Measurements from ENCODE around the gene OR51I1. TPM values are rescaled to one million over a fixed set of nuclear protein-coding genes. Genes with fewer than 3 reads are reported as not detected.

Gene OR51I1
- 0.28 TPM in 1 of 2 replicates, not detected in the other for total RNA-seq

GRCh38 chr11:5441414-5441813, at the start of gene OR51I1:
Gene OR51I1 (minus strand): TSS chr11:5441514. CDS start chr11:5441514, 0 bp downstream.

GRCh38 chr11:5488385-5488784, 47.1 kb upstream of the OR51I1 start, which contains the start of gene OR52D1:
Gene OR52D1 (plus strand): TSS chr11:5488685. CDS start chr11:5488707, 22 bp downstream.

GRCh38 chr11:5449023-5449422, 7.7 kb upstream of the OR51I1 start, which contains the start of gene OR51I2:
Gene OR51I2 (plus strand): TSS chr11:5449323. CDS start chr11:5453489, 4,166 bp downstream.

GRCh38 chr11:5421811-5422210, 19.5 kb downstream of the OR51I1 start, which contains the start of gene OR51Q1:
Gene OR51Q1 (plus strand): TSS chr11:5422111. CDS start chr11:5422201, 90 bp downstream.

Other genes with a start within 250 kb of the OR51I1 start
- gene OR51V1, start 240.8 kb downstream of the OR51I1 start, total RNA-seq: not detected in 2 replicates
- not detected in 2 replicates for gene HBB, start 214.4 kb downstream of the OR51I1 start, total RNA-seq
- gene HBD, start 207.0 kb downstream of the OR51I1 start, total RNA-seq: 0.19 TPM in 1 of 2 replicates, not detected in the other
- not detected in 2 replicates for gene HBG1, start 191.7 kb downstream of the OR51I1 start, total RNA-seq
- gene HBG2, start 186.7 kb downstream of the OR51I1 start, total RNA-seq: not detected in 2 replicates
- not detected in 2 replicates for gene HBE1, start 171.6 kb downstream of the OR51I1 start, total RNA-seq
- not detected in 2 replicates for gene OR51B4, start 139.6 kb downstream of the OR51I1 start, total RNA-seq
- gene OR51B2, start 117.2 kb downstream of the OR51I1 start, total RNA-seq: 0.28 TPM in 1 of 2 replicates, not detected in the other
- gene OR51B5, start 98.0 kb downstream of the OR51I1 start, total RNA-seq: 0.28 TPM in 1 of 2 replicates, not detected in the other
- gene OR51B6, start 90.0 kb downstream of the OR51I1 start, total RNA-seq: not detected in 2 replicates
- not detected in 2 replicates for gene OR51M1, start 57.7 kb downstream of the OR51I1 start, total RNA-seq
- gene OR51Q1, start 19.4 kb downstream of the OR51I1 start, total RNA-seq: not detected in 2 replicates
- not detected in 2 replicates for gene OR51I2, start 7.8 kb upstream of the OR51I1 start, total RNA-seq
- not detected in 2 replicates for gene OR52D1, start 47.2 kb upstream of the OR51I1 start, total RNA-seq
- gene UBQLN3, start 68.4 kb upstream of the OR51I1 start, total RNA-seq: not detected in 2 replicates
- under 0.01 TPM in 1 of 2 replicates, not detected in the other for gene UBQLNL, start 75.2 kb upstream of the OR51I1 start, total RNA-seq
- 0.19 and 0.56 TPM in 2 replicates for gene OR52H1, start 107.0 kb upstream of the OR51I1 start, total RNA-seq
- not detected in 2 replicates for gene OR52B6, start 139.4 kb upstream of the OR51I1 start, total RNA-seq
- 2.8 and 5.2 TPM in 2 replicates for gene TRIM6, start 155.1 kb upstream of the OR51I1 start, total RNA-seq
- gene TRIM34, start 183.5 kb upstream of the OR51I1 start, total RNA-seq: 8.6 and 13.2 TPM in 2 replicates
- gene TRIM5, start 243.6 kb upstream of the OR51I1 start, total RNA-seq: 42.2 and 49.3 TPM in 2 replicates
- 68.2 and 177 TPM in 2 replicates for gene TRIM22, start 248.3 kb upstream of the OR51I1 start, total RNA-seq

Data from regular cardiac myocyte (primary cell).